ENCODE data around the gene SULT2B1. TPM values are rescaled to one million over a fixed set of nuclear protein-coding genes. Genes with fewer than 3 reads are reported as not detected.
"Not testable (repeated sequence)": the region's sequence is repeated elsewhere in the genome, so short reads cannot be mapped to it uniquely, and the experiment has no call there.

SULT2B1 gene
- polyA plus RNA-seq, 3 donors from 2014 or later: not detected

DNA sequence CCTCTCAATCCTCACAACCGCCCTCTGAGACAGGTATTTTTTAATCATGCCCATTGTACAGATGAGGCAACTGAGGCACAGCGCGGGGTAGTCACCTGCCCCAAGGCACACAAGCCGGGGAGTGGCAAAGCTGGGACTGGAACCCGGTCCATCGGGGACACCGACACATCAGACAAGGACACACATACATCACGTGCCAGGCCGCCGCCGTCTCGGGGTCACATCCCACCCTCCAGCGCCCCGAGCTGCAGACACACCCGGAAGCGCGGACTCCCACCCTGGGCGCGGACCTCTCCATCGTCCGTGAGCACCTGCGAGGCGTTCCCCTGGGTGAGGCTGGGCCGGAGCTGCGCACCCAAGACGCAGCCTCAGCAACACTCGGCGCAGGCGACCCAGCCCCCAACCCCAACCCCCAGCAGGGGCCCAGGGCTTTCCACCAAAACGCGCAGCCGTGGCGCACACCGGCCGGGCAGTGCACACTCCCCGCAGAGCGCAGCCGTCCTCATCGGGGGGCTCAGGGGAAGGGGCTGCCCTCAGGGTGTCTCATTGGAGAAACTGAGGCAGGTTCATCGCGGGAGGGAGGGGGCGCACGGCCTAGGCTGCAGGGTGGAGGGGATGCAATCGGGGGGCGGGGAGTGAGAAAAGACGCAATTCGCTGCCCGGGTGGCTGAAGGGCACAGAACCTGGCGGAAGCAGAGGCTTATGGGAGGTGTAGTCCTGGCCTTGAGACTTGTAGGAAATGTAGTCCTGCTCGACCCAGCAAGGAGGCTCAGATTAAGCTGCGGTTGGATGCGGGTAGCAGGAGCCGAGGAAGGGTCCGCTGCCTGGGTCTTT, 38.5 kb upstream of the SULT2B1 start:
- Mint-ChIP-seq H3K27me3 (ENCODE audit: low read depth in 3 of 3) (peaks cover 1 to 9% (median 9%) of the 10 kb centered on the region in 3 donors), H3K4me3 (no peak overlapping the region), H3K27ac (peak overlapping the region in 3 of 6 donors; percentile 46 to 73 (median 68)), H3K9me3 (no peaks in the 10 kb centered on the region), H3K4me1 (peaks cover 14% of the 10 kb centered on the region in 2 donors), H3K36me3 (no peaks in the 10 kb centered on the region)
- DNase-seq: peak; percentile 38 to 50 (median 39)

DNA sequence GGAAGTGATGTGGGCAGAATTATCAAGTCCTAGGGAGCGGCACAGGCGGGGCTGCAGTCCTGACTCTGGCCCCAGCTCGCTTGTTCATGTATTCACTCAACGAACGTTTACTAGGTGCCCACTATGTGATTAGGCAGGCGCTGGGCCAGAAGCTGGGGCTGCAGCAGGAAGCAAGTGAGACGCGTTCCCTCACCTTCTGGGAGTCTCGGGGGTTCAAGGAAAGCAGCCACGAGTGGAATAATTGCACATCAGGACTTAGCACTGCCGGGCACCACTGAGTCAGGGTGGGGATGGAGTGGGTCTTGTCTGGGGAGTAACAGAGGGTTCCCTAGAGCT, 37.9 kb upstream of the SULT2B1 start:
- no peaks in the 10 kb centered on the region for H3K9me3 Mint-ChIP-seq
- H3K36me3 Mint-ChIP-seq: no peaks in the 10 kb centered on the region
- peaks cover 14% of the 10 kb centered on the region in 2 donors for H3K4me1 Mint-ChIP-seq
- peak overlapping the region in 3 of 6 donors; percentile 46 to 73 (median 68) for H3K27ac Mint-ChIP-seq
- DNase-seq: no peak
- peak overlapping the region in 1 of 5 donors; percentile 45 for H3K4me3 Mint-ChIP-seq
- H3K27me3 Mint-ChIP-seq (ENCODE audit: low read depth in 3 of 3): peaks cover 3 to 9% (median 7%) of the 10 kb centered on the region in 3 donors

DNA sequence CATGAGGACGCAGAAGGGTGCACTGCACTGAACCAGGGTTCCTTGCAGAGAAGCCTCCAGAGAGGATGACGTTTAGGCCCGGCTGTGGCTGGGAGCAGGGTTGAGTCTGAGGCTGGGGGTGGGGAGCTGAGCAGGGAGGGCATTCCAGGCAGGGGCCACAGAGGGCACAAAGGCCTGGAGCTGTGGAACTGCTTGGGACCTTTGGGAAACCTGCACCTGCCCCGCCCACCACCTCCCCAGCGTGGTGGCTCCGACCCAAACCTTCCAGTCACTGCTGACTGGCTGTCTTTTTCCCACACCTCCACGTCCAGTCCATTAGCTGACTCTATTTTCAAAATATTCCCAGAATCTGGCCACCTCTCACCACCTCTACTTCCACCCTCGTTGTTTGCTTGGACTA, 35.4 kb upstream of the SULT2B1 start:
- Mint-ChIP-seq H3K4me3 (no peak overlapping the region), H3K27ac (no peak overlapping the region), H3K36me3 (no peaks in the 10 kb centered on the region), H3K4me1 (peaks cover 4 to 6% of the 10 kb centered on the region in 2 donors), H3K27me3 (ENCODE audit: low read depth in 3 of 3) (peaks cover 4 to 10% (median 7%) of the 10 kb centered on the region in 3 donors), H3K9me3 (no peaks in the 10 kb centered on the region)
- DNase-seq: no peak

DNA sequence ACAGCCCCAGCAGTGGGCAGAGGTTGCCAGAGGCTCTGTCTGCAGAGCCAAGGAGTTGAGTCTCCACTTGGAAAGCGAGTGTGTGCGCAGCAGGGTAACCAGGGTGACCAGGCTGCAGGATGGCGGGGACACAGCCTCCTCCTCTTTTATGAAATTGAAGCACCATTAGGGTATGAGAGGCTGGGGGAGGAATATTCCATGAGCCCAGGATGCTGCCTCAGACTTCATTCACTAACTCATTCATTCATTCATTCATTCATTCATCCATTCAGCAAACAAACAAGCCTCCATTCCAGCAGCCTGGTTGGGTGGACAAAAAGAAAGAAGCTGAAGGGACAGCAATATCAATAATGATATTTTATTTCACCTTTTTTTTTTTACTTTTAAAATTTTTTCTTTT, 33.8 kb upstream of the SULT2B1 start:
- Mint-ChIP-seq H3K4me1 (peaks cover 4 to 6% of the 10 kb centered on the region in 2 donors), H3K27ac (no peak overlapping the region), H3K27me3 (ENCODE audit: low read depth in 3 of 3) (peaks cover 4 to 13% (median 7%) of the 10 kb centered on the region in 3 donors), H3K9me3 (no peaks in the 10 kb centered on the region), H3K36me3 (no peaks in the 10 kb centered on the region), H3K4me3 (no peak overlapping the region)
- DNase-seq: no peak

DNA sequence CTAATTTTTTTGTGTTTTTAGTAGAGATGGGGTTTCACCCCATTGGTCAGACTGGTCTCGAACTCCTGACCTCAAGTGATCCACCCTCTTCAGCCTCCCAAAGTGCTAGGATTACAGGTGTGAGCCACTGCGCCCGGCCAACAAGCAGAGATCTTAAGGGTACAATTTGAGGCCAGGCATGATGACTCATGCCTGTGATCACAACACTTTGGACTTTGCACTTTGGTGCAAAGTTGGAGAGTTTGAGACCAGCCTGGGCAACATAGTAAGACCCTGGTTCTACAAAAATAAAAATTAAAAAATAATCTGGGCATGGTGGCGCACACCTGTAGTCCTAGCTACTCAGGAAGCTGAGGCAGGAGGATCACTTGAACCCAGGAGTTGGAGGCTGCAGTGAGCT, 32.5 kb upstream of the SULT2B1 start:
- H3K27me3 Mint-ChIP-seq (ENCODE audit: low read depth in 3 of 3): peaks cover 4 to 18% (median 4%) of the 10 kb centered on the region in 3 donors
- not testable (repeated sequence) for H3K4me3 Mint-ChIP-seq, H3K36me3 Mint-ChIP-seq, H3K4me1 Mint-ChIP-seq, H3K27ac Mint-ChIP-seq, H3K9me3 Mint-ChIP-seq, DNase-seq

DNA sequence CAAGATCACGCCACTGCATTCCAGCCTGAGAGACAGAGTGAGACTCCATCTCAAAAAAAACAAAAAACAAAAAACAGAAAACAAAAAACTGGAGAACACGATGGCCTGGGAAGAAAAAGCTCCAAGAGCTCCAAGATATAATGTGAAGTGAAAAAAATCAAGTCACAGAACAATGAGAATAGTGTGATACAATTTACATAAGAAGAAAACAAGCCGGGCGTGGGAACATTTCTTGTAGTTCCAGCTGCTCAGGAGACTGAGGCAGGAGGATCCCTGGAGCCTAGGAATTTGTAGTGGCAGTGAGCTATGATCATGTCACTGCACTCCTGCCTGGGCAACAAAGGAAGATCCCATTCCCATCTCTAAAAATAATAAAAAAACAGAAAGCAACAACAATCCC, 31.8 kb upstream of the SULT2B1 start:
- DNase-seq: no peak

DNA sequence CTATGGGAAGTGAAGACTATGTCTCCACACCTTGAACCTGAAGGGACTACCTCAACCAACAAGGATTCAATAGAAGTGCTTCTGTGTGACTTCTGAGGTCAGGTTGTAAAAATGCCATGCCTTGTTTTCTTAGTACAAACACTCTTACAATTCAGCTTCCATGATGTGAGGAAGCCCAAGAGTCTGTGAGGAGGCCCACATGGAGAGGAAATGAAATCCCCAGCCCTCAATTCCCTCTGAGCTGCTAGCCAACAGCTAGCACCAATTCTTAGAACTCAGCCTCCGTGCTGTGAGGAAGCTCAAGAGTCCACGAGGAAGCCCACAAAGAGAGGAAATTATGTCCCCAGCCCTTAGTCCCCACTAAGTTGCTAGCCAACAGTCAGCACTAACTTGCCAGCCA, 27.8 kb upstream of the SULT2B1 start:
- peaks cover 0 to 18% (median 4%) of the 10 kb centered on the region in 3 donors for H3K27me3 Mint-ChIP-seq (ENCODE audit: low read depth in 3 of 3)
- no peak overlapping the region for H3K27ac Mint-ChIP-seq
- no peak for DNase-seq
- no peak overlapping the region for H3K4me3 Mint-ChIP-seq
- peaks cover 0 to 3% (median 0%) of the 10 kb centered on the region in 3 donors for H3K36me3 Mint-ChIP-seq
- peaks cover 3 to 30% (median 9%) of the 10 kb centered on the region in 6 donors for H3K9me3 Mint-ChIP-seq
- no peaks in the 10 kb centered on the region for H3K4me1 Mint-ChIP-seq

More for the DNA sequence above, 31.8 kb upstream of the SULT2B1 start:
- H3K36me3 Mint-ChIP-seq: no peaks in the 10 kb centered on the region
- H3K4me3 Mint-ChIP-seq: no peak overlapping the region
- no peaks in the 10 kb centered on the region for H3K4me1 Mint-ChIP-seq
- peaks cover 0 to 12% (median 2%) of the 10 kb centered on the region in 6 donors for H3K9me3 Mint-ChIP-seq
- H3K27ac Mint-ChIP-seq: no peak overlapping the region
- peaks cover 4 to 21% (median 6%) of the 10 kb centered on the region in 3 donors for H3K27me3 Mint-ChIP-seq (ENCODE audit: low read depth in 3 of 3)

DNA sequence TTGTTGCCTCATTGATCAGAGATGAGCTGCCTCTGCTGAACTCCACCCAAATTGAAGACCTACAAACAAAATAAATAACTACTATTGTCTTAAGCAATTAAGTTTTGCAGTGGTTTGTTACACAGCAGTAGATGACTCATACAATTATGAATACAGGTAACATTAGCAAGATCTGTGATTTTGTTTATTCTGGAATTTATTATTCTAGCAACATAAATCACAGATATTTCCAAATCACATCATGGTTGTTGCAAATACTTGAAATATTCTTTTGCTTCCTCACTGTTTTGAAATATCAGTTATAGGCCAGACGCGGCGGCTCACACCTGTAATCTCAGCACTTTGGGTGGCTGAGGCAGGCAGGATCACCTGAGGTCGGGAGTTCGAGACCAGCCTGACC, 27.2 kb upstream of the SULT2B1 start:
- Mint-ChIP-seq H3K4me3 (no peak overlapping the region), H3K27me3 (ENCODE audit: low read depth in 3 of 3) (peaks cover 2 to 18% (median 4%) of the 10 kb centered on the region in 3 donors), H3K9me3 (peaks cover 3 to 35% (median 10%) of the 10 kb centered on the region in 6 donors), H3K36me3 (peaks cover 0 to 3% (median 0%) of the 10 kb centered on the region in 3 donors), H3K4me1 (no peaks in the 10 kb centered on the region), H3K27ac (no peak overlapping the region)
- DNase-seq: no peak

DNA sequence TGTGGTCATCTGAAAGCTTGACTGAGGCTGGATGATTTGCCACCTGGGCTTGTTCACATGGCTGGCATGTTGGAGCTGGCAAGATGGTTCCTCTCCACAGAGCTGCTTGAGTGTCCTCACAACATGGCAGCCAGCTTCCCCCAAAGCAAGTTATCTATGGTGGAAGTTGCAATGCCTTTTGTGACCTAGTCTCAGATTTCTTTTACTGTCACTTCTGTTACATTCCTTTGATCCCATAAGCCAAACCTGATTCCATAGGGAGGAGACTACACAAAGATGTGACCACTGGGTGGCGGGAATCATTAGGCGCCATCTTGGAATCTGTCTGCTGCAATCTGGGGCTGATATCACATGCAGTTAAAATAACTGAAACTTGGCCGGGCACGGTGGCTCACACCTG, 22.8 kb upstream of the SULT2B1 start:
- no peak for DNase-seq
- H3K9me3 Mint-ChIP-seq: peaks cover 3 to 38% (median 9%) of the 10 kb centered on the region in 6 donors
- H3K36me3 Mint-ChIP-seq: peaks cover 0 to 3% (median 0%) of the 10 kb centered on the region in 3 donors
- H3K4me1 Mint-ChIP-seq: no peaks in the 10 kb centered on the region
- peaks cover 2 to 9% (median 2%) of the 10 kb centered on the region in 3 donors for H3K27me3 Mint-ChIP-seq (ENCODE audit: low read depth in 3 of 3)
- no peak overlapping the region for H3K27ac Mint-ChIP-seq
- H3K4me3 Mint-ChIP-seq: no peak overlapping the region

DNA sequence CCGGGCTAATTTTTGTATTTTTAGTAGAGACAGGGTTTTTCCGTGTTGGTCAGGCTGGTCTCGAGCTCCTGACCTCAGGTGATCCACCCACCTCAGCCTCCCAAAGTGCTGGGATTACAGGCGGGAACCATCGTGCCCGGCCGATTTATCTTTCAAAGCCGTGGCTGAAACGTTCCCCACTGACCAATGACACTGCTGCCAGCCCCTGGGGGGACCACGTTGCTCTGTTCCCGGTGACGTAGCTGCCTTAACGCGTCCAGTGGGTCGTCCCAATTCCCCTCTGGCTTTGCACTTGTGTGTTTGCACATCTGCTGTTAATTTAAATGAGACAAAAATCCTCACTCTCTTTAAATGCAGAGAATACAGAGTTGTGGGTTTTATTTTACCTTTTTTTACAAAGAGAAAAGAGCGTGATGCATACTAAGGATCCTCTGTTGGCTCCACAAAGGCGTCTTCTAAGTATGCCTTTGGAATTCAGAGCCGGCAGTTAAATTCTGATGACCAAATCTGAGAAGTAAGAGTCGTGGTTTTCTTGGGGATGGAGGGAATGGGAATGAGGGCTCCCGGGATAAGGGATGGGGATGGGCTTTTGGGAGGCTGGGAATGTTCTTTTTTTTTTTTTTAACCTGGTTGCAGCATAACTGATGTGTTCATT, 21.8 kb upstream of the SULT2B1 start:
- no peak overlapping the region for H3K27ac Mint-ChIP-seq
- peaks cover 0 to 4% (median 2%) of the 10 kb centered on the region in 3 donors for H3K27me3 Mint-ChIP-seq (ENCODE audit: low read depth in 3 of 3)
- peaks cover 3 to 29% (median 6%) of the 10 kb centered on the region in 6 donors for H3K9me3 Mint-ChIP-seq
- no peak overlapping the region for H3K4me3 Mint-ChIP-seq
- DNase-seq: no peak
- peaks cover 0 to 3% (median 0%) of the 10 kb centered on the region in 3 donors for H3K36me3 Mint-ChIP-seq
- H3K4me1 Mint-ChIP-seq: no peaks in the 10 kb centered on the region

DNA sequence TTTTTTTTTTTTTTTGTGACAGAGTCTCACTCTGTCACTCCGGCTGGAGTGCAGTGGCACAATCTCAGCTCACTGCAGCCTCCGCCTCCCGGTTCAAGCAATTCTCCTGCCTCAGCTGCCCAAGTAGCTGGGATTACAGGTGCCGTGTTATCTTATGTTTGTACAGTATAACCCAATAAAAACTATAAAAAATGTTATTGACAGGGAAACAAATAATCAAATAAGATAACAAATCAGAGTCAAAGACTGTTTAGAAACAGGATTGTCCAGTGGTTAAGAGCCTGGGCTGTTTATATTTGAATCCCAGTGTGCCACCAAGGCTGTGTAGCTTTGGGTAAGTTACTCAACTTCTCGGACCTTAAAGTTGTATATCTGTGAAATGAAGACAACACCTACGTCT, 21.2 kb upstream of the SULT2B1 start:
- Mint-ChIP-seq H3K36me3 (peaks cover 0 to 3% (median 0%) of the 10 kb centered on the region in 3 donors), H3K9me3 (peaks cover 3 to 28% (median 6%) of the 10 kb centered on the region in 6 donors), H3K27ac (no peak overlapping the region), H3K27me3 (ENCODE audit: low read depth in 3 of 3) (peaks cover 0 to 4% (median 2%) of the 10 kb centered on the region in 3 donors), H3K4me3 (no peak overlapping the region), H3K4me1 (no peaks in the 10 kb centered on the region)
- DNase-seq: no peak

DNA sequence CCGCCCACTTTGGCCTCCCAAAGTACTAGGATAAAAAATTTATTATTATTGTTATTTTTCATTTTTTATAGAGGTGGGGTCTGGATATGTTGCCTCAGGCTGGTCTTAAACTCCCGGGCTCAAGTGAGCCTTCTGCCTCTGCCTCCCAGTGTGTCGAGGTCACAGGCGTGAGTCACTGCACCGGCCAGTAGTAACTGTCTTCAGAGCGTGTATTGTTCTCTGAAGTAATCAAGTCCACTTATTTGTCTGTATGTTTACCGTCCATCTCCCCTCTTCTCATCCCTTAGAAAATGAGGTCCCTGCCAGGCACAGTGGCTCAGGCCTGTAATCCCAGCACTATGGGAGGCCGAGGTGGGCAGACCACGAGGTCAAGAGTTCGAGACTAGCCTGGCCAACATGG, 18.2 kb upstream of the SULT2B1 start:
- Mint-ChIP-seq H3K27ac (no peak overlapping the region), H3K9me3 (peaks cover 3 to 15% (median 5%) of the 10 kb centered on the region in 6 donors), H3K4me1 (no peaks in the 10 kb centered on the region), H3K36me3 (no peaks in the 10 kb centered on the region), H3K4me3 (no peak overlapping the region), H3K27me3 (ENCODE audit: low read depth in 3 of 3) (peaks cover 0 to 4% (median 4%) of the 10 kb centered on the region in 3 donors)
- DNase-seq: no peak

DNA sequence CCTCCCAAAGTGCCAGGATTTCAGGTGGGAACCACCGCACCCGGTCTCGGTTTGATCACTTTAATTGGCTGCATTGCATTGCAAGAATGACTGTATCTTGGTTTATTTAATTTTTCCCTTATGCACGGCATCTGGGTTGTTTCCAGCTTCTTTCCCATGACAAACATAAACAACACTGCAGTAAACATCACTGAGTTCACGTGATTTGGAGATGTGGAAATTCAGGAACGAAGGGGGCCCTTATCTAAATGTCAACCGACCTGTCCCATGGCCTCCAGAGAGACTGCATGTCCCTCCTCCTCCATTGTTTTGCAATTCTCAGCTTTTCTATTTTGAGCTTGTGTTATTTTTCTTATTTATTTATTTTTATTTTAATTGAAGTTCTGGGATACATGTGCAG, 14.4 kb upstream of the SULT2B1 start:
- Mint-ChIP-seq H3K9me3 (no peaks in the 10 kb centered on the region), H3K27ac (no peak overlapping the region), H3K36me3 (no peaks in the 10 kb centered on the region), H3K27me3 (ENCODE audit: low read depth in 3 of 3) (peaks cover 0 to 2% (median 0%) of the 10 kb centered on the region in 3 donors), H3K4me1 (no peaks in the 10 kb centered on the region), H3K4me3 (no peak overlapping the region)
- no peak for DNase-seq

DNA sequence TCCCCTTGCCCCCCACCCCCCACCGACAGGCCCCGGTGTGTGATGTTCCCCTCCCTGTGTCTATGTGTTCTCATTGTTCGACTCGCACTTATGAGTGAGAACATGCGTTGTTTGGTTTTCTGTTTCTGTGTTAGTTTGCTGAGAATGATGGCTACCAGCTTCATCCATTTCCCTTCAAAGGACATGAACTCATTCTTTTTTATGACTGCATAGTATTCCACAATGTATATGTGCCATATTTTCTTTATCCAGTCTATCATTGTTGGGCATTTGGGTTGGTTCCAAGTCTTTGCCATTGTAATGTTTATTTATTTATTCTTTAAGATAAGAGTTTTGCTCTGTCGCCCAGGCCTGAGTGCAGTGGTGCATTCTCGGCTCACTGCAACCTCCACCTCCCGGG, 13.9 kb upstream of the SULT2B1 start:
- H3K4me1 Mint-ChIP-seq; H3K4me3 Mint-ChIP-seq; H3K9me3 Mint-ChIP-seq; DNase-seq; H3K27me3 Mint-ChIP-seq (ENCODE audit: low read depth in 3 of 3); H3K36me3 Mint-ChIP-seq; H3K27ac Mint-ChIP-seq: not testable (repeated sequence)
